Astrocyte of the spinal cord (primary cell): ENCODE data around the gene EIF3CL.
"Not testable (repeated sequence)": the region's sequence is repeated elsewhere in the genome, so short reads cannot be mapped to it uniquely, and the experiment has no call there.

Source experiments
- DNase-seq: peaks from one replicate; pipeline ENCODE4 v3.0.0; 2011; ENCODE audit warnings: low read depth, low spot score
- H3K4me3 ChIP-seq: 2 replicates; pipeline ENCODE4 v1.5.1; 2011; ENCODE audit warnings: low read depth, mild to moderate bottlenecking, low read length, moderate library complexity
- in situ Hi-C: cut with HindIII; loops from 2 replicates; pipeline ENCODE4 v1.10.0; 2017; ENCODE audit warnings: low sequenced_read_pairs

The EIF3CL gene

GRCh38 chr16:28375115-28375514 is 28.5 kb downstream of the EIF3CL start:
- DNase-seq, H3K4me3 ChIP-seq, in situ Hi-C loops: not testable (repeated sequence)

- in situ Hi-C loops, DNase-seq, H3K4me3 ChIP-seq: not testable (repeated sequence)
Observed at GRCh38 chr16:28374281-28374680, 29.4 kb downstream of the EIF3CL start.

- DNase-seq, H3K4me3 ChIP-seq, in situ Hi-C loops: not testable (repeated sequence)
Observed at GRCh38 chr16:28367926-28368325, 35.7 kb downstream of the EIF3CL start.

DNA sequence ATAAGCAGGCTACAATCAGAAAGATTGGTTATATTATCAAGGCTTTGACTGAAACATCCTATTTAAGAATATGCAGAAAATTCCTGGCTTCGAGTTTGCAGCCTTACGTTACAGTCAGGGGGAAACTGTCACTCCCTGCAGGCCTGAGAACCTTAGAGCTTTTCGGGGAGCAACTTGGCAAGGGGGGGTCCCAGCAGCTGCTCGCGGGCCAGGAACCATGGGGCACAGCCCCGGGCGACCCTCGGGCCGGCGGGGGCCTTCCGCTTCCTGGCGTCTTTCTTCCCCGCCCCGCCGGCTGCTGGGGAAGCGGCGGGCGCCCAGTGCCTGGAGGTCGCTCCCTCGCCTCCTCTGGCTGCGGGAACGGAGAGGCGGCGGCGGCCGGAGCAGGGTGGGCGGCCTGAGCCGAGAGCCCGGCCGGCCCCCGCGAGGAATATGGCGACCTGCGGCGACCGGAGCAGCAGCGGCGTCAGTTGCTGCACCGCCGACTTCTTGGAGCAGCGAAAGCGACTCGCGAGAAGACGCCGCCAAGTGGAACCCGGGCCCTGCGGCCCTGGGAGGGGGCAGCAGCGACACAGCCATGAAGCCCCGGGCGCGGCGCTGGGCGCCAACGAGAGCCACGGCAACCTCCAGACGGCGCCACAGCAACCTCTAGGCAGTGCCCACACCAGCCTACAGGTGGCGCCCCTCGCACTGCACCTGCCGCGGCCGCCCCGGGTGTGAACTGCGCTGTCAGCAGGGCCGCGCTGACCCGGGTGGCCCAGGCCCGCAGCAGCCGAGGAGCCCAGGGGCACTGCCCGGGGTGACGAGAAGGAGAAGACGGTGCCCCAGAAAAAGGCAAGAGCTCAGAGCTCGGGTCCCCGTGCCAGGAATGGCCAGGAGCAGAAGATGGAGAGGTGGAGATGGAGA is 39.1 kb downstream of the EIF3CL start:
- DNase-seq, in situ Hi-C loops: not testable (repeated sequence)

DNA sequence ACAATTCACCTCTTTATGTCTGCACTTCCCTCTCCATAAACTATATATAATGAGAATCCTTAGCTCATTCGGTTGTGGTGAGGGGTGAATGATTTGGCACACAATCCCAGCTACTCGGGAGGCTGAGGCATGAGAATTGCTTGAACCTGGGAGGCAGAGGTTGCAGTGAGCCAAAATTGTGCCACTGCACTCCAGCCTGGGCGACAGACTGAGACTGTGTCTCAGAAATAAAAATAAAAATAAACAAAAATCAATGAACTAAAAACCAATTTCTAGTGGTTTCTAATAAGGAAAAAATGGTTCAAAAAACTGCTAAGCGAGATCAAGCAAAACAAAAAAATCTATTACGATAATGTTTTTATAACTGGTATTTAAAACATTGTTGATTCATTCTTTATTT is 40.2 kb downstream of the EIF3CL start, which contains the start of gene NPIPB6:
Gene NPIPB6 (minus strand): TSS at position 101 of the 400 bp plus-strand sequence. CDS start 686 bp downstream, outside the sequence.
- DNase-seq, in situ Hi-C loops, H3K4me3 ChIP-seq: not testable (repeated sequence)

More for the DNA sequence above, 39.1 kb downstream of the EIF3CL start:
- H3K4me3 ChIP-seq, result not testable (repeated sequence)

GRCh38 chr16:28362600-28362999 is 41.0 kb downstream of the EIF3CL start:
- DNase-seq, in situ Hi-C loops, H3K4me3 ChIP-seq: not testable (repeated sequence)

- H3K4me3 ChIP-seq, in situ Hi-C loops, DNase-seq: not testable (repeated sequence)
Observed at GRCh38 chr16:28338230-28338629, 65.4 kb downstream of the EIF3CL start.

DNA sequence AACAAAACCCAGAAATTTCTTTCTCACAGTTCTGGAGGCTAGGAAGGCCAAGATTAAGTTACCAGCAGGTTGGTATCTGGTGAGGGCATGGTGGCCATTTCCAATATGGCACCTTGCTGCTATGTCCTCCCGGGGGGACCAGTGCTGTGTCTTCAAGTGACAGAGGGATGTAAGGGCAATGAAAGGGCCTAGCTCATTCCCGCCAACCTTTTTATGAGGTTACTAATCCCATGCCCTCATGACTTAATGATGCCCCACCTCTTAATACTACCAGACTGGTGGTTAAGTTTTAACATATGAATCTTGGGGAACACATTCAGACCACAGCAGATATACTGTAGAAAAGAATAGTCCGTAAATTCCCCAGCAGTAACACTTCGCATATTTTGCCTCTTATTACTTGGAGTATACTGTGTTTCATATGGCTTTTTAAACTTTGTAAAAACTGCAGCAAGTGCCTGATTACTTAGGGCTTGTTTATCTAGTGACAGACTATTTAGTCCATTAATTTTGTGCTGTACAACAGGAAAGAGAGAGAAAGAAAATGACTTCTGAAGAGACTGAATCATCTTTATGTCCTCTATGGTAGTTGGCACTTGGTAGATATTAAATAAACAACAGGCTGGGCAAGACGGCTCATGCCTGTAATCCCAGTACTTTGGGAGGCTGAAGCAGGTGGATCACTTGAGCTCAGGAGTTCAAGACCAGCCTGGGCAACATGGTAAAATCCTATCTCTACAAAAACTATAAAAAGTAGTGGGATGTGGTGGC is 66.5 kb downstream of the EIF3CL start:
- DNase-seq, H3K4me3 ChIP-seq, in situ Hi-C loops: not testable (repeated sequence)

DNA sequence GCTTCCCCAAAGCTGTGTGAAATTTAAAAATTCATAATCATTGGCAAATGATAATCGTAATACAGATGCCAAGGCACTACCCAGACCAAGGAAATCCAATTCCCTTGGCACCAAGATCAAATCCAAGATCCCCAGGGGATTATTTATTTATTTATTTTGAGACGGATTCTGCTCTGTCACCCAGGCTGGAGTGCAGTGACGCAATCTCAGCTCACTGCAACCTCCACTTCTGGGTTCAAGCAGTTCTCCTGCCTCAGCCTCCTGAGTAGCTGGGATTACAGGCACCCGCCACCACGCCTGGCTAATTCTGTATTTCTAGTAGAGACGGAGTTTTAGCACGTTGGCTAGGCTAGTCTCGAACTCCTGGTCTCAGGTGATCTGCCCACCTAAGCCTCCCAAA is 68.0 kb downstream of the EIF3CL start:
- DNase-seq, in situ Hi-C loops, H3K4me3 ChIP-seq: not testable (repeated sequence)

DNA sequence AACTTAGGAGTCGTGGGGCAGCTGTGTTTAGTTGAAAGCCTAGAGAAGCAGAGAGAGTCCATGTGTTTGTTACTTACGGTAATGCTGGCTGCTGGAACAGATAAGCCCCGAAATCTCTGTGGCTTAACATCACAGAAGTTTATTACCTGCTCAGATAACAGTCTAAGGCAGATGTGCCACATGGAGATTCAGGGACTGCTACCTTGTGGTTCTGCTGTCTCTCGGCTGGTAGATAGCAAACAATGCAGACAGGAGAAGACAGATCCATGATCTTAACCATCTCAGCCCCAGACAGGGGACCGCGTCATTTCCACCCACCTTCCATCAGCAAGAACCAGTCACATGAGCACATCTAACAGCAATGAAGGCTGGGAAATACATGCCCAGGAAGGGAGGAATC is 71.0 kb downstream of the EIF3CL start:
- in situ Hi-C loops, DNase-seq, H3K4me3 ChIP-seq: not testable (repeated sequence)

DNA sequence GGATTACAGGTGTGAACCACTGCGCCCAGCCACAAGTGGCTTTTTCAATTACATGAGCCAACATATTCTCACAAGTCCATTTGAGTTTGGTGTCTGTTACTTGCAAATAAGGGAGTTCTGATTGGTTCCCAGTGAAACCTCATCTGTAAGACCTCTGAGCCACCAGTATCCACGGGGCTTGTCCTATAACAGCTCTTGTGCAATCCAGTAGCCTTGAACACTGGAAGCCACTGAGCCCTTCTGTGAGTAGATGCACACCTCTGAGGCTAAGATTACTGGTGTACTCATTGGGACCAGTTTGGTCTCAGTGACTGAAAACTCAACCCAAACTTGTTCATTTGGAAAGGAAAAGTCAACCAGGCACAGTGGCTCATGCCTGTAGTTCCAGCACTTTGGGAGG is 72.7 kb downstream of the EIF3CL start:
- H3K4me3 ChIP-seq, in situ Hi-C loops, DNase-seq: not testable (repeated sequence)

DNA sequence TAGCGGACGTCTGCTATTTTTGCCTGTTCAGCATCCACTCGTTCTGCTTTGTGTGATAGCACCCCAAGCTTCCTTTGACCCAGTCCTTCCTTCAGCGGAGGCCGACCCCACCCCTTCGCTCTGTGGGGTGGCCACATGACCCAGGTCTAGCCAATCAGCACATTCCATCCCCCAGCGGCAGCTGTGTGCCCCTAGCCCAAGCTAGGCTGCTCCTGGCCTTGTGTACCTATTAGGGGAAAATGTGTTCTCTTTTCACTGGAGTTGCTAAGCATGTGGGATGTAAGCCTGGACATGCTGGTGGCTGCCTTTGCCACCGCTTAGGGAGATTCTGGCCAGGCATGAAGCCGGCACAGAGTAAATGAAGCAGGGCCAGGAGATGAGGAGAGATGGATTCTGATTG is 73.4 kb downstream of the EIF3CL start:
- in situ Hi-C loops, DNase-seq, H3K4me3 ChIP-seq: not testable (repeated sequence)
